Upper lobe of left lung (tissue), 6 donors: ENCODE data around the gene PANK1. TPM values are rescaled to one million over a fixed set of nuclear protein-coding genes. Genes with fewer than 3 reads are reported as not detected.

Experiments used
- ATAC-seq, 2 donors: fragments of 200-7000 bp; cut with Tn5 transposase; one replicate each; pipeline ENCODE4 v1.9.1; 2022; ENCODE audit warnings: mild to moderate bottlenecking in 2 of 2, moderate library complexity in 2 of 2; ENCODE audit not compliant: low FRiP score in 2 of 2
- DNase-seq, 2 donors: peaks; one replicate each; pipeline ENCODE4 v3.0.0-alpha.2; 2019 to 2020
- H3K27ac ChIP-seq, 4 donors: fragments of 200-600 bp; sonication (generic); one replicate each; pipeline ENCODE4 v1.5.1; 2016 to 2019
- H3K27me3 ChIP-seq, 4 donors: fragments of 200-600 bp; sonication (generic); one replicate each; pipeline ENCODE4 v1.5.1; 2017 to 2019
- H3K36me3 ChIP-seq, 4 donors: fragments of 200-600 bp; sonication (generic); one replicate each; pipeline ENCODE4 v1.5.1; 2016 to 2019
- H3K4me1 ChIP-seq, 4 donors: fragments of 200-600 bp; sonication (generic); one replicate each; pipeline ENCODE4 v1.5.1; 2018 to 2019
- H3K4me3 ChIP-seq, 4 donors: fragments of 200-600 bp; sonication (generic); one replicate each; pipeline ENCODE4 v1.5.1; 2017 to 2019; ENCODE audit warnings: mild to moderate bottlenecking in 2 of 4, moderate library complexity in 1 of 4
- H3K9me3 ChIP-seq, 4 donors: fragments of 200-600 bp; sonication (generic); one replicate each; pipeline ENCODE4 v1.5.1; 2018 to 2019
- CTCF ChIP-seq, 6 experiments: fragments of 450-650 bp in 4 of 6; fragments of 200-600 bp in 2 of 6; sonication (generic) in 2 of 6; IDR thresholded peaks; one replicate each; pipeline ENCODE4 v1.5.1; 2016 to 2019; ENCODE audit warnings: antibody characterized with exemption in 6 of 6
- EP300 ChIP-seq, 4 donors: sonication (generic); formaldehyde crosslinking; IDR thresholded peaks; one replicate each; pipeline ENCODE4 v1.5.1; 2017; ENCODE audit warnings: antibody characterized with exemption in 4 of 4, control low read depth in 2 of 4
- POLR2A ChIP-seq, 4 donors: fragments of 450-650 bp; IDR thresholded peaks; one replicate each; pipeline ENCODE4 v1.5.1; 2016 to 2017; ENCODE audit warnings: antibody characterized with exemption in 4 of 4, mild to moderate bottlenecking in 2 of 4
- POLR2AphosphoS5 ChIP-seq, 2 donors: sonication (generic); formaldehyde crosslinking; IDR thresholded peaks; one replicate each; pipeline ENCODE4 v1.5.1; 2017; ENCODE audit warnings: antibody characterized with exemption in 2 of 2
- WGBS, 2 donors: methylation state at CpG; one replicate each; pipeline ENCODE4 v1.1.5; 2017 to 2018; 5-methylcytosine and 5-hydroxymethylcytosine counted together
- total RNA-seq, 6 donors: library from RNA; depleted of rRNA in 4 of 6; stranded (reverse); fragments of >200 nt in 4 of 6; gene quantifications; one replicate each; pipeline versions ENCODE4 v1.1.0 to v1.2.1, GENCODE V29; 2016 to 2021
- donor health status: DM: no; HTN: no; CAD: no; lungs with moderate emphysema.
- donor health status: DM: no; HTN: yes; CAD: no; lungs with severe emphysema.

The PANK1 gene
- total RNA-seq, 6 donors from 2014 or later, result 3.1 to 22.9 (median 7.3) TPM

GRCh38 chr10:89589101-89589720 lies 55.8 kb downstream of the PANK1 start:
- H3K27ac ChIP-seq, result no peak overlapping the region
- 66 to 73% methylated on average over 5 of the region's 5 CpGs for WGBS, 2 donors
- H3K27me3 ChIP-seq, result no peaks in the 10 kb centered on the region
- ATAC-seq (no peak), DNase-seq (no peak)
- H3K4me1 ChIP-seq, result peaks cover 0 to 6% (median 2%) of the 10 kb centered on the region in 4 donors
- no peaks in the 10 kb centered on the region for H3K9me3 ChIP-seq
- no peak overlapping the region for H3K4me3 ChIP-seq
- TF ChIP-seq POLR2AphosphoS5 (IDR thresholded peaks at IDR 0.05) (no peak), EP300 (IDR thresholded peaks at IDR 0.05) (no peak), CTCF (IDR thresholded peaks at IDR 0.05) (no peak)
- no peaks in the 10 kb centered on the region for H3K36me3 ChIP-seq

- H3K27ac ChIP-seq, result no peak overlapping the region
- no peak for ATAC-seq
- H3K27me3 ChIP-seq, result no peaks in the 10 kb centered on the region
- H3K4me1 ChIP-seq, result peaks cover 0 to 6% (median 2%) of the 10 kb centered on the region in 4 donors
- no peaks in the 10 kb centered on the region for H3K9me3 ChIP-seq
- TF ChIP-seq POLR2A (IDR thresholded peaks at IDR 0.05), result no peak
- TF ChIP-seq POLR2AphosphoS5 (IDR thresholded peaks at IDR 0.05), result no peak
- no peak for TF ChIP-seq CTCF (IDR thresholded peaks at IDR 0.05)
- TF ChIP-seq EP300 (IDR thresholded peaks at IDR 0.05), result no peak
- 84 to 86% methylated on average over 3 of the region's 3 CpGs for WGBS, 2 donors
- no peak for DNase-seq
- no peaks in the 10 kb centered on the region for H3K36me3 ChIP-seq
- H3K4me3 ChIP-seq, result no peak overlapping the region
Measured at GRCh38 chr10:89588671-89589070, 56.4 kb downstream of the PANK1 start.

- H3K4me1 ChIP-seq, result no peaks in the 10 kb centered on the region
- TF ChIP-seq EP300 (IDR thresholded peaks at IDR 0.05) (no peak), POLR2AphosphoS5 (IDR thresholded peaks at IDR 0.05) (no peak), CTCF (IDR thresholded peaks at IDR 0.05) (no peak), POLR2A (IDR thresholded peaks at IDR 0.05) (no peak)
- no peak for DNase-seq
- no peaks in the 10 kb centered on the region for H3K27me3 ChIP-seq
- no peak overlapping the region for H3K4me3 ChIP-seq
- WGBS, 2 donors, result 88 to 94% methylated on average over 1 of the region's 1 CpG
- no peak overlapping the region for H3K27ac ChIP-seq
- no peaks in the 10 kb centered on the region for H3K9me3 ChIP-seq
- no peaks in the 10 kb centered on the region for H3K36me3 ChIP-seq
- ATAC-seq, result no peak
Measured at GRCh38 chr10:89582022-89582421, 63.0 kb downstream of the PANK1 start.

- DNase-seq (no peak), ATAC-seq (no peak)
- 82 to 85% methylated on average over 4 of the region's 4 CpGs for WGBS, 2 donors
- no peaks in the 10 kb centered on the region for H3K36me3 ChIP-seq
- TF ChIP-seq CTCF (IDR thresholded peaks at IDR 0.05), result no peak
- H3K27me3 ChIP-seq, result no peaks in the 10 kb centered on the region
- no peaks in the 10 kb centered on the region for H3K9me3 ChIP-seq
- no peak overlapping the region for H3K4me3 ChIP-seq
- H3K4me1 ChIP-seq, result no peaks in the 10 kb centered on the region
- no peak overlapping the region for H3K27ac ChIP-seq
Measured at GRCh38 chr10:89580243-89580642, 64.8 kb downstream of the PANK1 start.

GRCh38 chr10:89576696-89577095 lies 68.3 kb downstream of the PANK1 start:
- TF ChIP-seq CTCF (IDR thresholded peaks at IDR 0.05), result no peak
- TF ChIP-seq POLR2A (IDR thresholded peaks at IDR 0.05), result no peak
- TF ChIP-seq EP300 (IDR thresholded peaks at IDR 0.05), result no peak
- no peak for TF ChIP-seq POLR2AphosphoS5 (IDR thresholded peaks at IDR 0.05)
- 72 to 81% methylated on average over 2 of the region's 2 CpGs for whole genome bisulfite sequencing, 2 donors

More at GRCh38 chr10:89576696-89577095, 68.3 kb downstream of the PANK1 start:
- H3K9me3 ChIP-seq, result no peaks in the 10 kb centered on the region
- no peak overlapping the region for H3K4me3 ChIP-seq
- H3K36me3 ChIP-seq, result no peaks in the 10 kb centered on the region
- no peaks in the 10 kb centered on the region for H3K27me3 ChIP-seq
- DNase-seq (no peak), ATAC-seq (no peak)
- H3K4me1 ChIP-seq, result no peaks in the 10 kb centered on the region
- no peak overlapping the region for H3K27ac ChIP-seq
